Measurements from ENCODE around the gene COL17A1.

COL17A1 gene

DNA sequence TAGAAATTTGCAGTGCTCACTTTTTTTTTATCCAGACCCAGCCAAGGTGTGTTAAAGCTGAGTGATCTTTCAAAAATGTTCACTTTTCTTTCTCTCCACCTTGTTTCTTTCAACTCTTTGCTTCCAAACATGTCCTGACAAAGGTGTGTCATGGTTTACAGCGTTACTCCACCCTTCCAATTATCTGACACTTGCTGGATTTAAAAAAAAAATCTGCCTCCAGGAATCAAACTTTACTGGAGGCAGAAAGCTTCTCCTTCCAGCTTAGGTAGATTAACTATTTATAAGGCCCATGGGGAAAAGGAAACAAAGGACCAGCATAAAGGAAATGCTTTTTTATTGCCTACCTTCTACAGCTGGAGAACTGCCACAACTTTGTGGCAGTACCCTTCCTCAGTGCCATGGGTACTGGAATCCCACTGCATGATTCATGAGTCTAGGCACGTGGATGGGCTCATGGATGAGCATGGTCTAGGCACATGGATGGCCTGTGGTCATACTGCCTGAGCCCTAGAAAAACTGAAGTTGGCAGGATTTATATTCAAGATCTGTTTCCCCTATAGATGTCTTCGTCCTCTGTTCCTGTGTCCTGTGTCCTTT lies at the start of gene COL17A1:
COL17A1 (minus strand) TSS at position 80 of the 600 bp plus-strand sequence. CDS start 5,207 bp downstream, outside the sequence.
- DNase-seq = no peak

DNA sequence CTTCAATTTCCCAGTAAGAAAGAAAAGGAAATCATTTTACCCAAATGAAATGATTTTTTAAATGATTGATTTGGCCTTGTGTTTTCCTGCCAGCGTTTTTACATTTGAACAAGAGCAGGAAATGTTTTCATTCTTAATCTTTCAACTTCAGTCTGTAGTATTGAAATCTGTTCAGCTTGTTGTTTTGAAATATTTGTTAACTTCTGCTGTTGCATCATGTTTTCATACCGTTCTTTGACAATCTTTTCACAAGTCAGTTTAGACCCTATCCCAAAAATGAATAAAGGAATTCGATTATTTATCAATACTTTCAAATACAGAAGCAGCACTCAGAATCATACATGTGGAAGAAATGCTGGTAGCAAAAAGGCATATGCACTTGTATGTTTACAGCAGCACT lies 44.4 kb upstream of the COL17A1 start:
- DNase-seq = no peak

DNA sequence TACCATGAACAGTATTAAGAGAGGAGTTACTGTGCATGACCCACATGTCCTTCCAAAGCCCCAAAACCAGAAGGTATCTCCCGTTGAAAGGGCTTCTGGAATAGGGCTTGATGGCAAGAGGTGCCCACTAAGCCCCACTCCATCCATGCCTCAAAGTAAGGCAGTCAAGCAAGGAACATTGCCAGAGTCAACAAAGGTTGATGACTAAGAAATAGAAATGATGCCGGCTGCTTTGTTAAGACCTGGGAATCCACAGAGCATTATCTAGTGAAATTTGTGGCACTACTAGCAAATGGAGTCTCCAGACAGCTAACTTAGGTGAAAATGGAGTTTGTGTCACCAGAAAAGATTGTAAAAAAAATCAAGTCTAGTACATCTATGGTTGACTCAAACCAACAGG lies 42.5 kb upstream of the COL17A1 start:
- DNase-seq = no peak

DNA sequence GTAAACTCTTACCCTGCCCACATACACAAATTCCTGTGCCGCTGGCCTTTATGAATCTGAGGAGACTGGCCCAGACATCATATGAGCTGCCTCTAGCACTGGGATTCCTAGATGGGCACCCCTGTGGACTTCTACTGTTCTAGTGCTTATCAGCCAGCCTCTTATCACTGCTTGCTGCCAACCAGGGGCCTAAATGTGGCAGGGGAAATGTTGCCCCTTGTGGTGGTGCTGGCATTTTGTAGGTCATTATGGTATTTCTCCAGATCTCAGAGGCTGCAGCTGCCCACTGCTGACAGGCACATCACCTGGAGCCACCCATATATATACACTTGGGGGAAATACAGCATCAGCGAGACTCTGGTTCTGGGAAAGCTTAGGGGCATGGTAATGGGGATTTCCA lies 41.7 kb upstream of the COL17A1 start:
- peak; percentile 12 for DNase-seq

DNA sequence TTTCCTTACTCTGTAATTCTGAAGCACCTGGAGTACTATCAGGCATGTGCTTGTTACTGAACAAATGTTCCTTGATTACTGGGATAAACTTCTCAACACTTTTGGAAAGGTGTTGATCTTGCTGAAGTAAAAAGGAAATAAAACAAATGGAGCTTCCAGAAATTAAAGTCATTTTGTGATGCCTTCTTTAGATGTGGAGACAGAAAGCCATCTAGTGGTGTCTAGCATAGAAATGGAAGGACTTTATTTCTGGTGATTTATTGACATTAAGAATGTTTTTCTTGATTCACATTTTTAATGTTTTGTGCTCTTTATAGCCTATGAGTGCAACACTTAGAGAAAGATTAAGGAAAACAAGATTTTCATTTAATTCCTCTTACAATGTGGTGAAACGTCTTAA lies 37.7 kb upstream of the COL17A1 start:
- peak; percentile 24 for DNase-seq

DNA sequence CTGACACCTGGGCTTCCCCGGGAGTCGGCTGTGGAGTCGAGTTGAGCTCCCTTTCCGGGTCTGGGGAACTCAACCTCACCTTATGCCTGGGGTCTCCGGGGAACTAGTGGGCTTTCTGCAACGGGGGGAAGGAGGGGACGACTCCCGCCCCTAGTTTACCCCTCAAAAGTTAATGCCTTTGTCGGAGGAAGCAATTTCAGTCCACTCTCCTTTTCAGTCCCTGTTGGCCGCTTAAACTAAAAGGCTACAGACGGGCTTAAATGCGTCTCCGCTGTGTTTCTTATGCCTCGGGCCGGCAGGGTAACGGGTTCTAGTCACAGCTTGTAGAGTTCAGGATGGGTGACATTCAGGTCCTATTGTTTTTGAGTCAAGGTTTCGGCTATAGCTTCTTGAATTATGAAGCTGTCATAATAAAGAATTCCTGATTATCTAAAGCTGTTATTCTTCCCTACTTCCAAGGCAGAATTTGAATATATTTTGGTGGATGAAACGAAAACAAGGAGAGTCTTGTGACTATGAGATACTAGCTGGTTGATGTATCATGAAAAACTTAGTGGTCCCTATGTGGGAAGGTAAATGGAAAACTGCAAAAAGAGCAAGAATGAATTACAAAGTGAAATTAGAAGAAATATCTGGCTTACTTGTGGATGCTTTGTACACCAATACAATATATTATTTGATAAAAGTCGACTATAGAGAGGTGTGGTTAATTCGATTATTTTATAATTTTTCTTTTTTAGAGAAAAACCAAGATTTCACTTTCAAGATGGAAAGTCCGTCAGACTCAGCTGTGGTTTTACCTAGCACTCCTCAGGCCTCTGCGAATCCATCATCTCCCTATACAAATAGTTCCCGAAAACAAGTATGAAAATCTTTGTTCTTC lies 36.8 kb upstream of the COL17A1 start:
- no peak for DNase-seq

DNA sequence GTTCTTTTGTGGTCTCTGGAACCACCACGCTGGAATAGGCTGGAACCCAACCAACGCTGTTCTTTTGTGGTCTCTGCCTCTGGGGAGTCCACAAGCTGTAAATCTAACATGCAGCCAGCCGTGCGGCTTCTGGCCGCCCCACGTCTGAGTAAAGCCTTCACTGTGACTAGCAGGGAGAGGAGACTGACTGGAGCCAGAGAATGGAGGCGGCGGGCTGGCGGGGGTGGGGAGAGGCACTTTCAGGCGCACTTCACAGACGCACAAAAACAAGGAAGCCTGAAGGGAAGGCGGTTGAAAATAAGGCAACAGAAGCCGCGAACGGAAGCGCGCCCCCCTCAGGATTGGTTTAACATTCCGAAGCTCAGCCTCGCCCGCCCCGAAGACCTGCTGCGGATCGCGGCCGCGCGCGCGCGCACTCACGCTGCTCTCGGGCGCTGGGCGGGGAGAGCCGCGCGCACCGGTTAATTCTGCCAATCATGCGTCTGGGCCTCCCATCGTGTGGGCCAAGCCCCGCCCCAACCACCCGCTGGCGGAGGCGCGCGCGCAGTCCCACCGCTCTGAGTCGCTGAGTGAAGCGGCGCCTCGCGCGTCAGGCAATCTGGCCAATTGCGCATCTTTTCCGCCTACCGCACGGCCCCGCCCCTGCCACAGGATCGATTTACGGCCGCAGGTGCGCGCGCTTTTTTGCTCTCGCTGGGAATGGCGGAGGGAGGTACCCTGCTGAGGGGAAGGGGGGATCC lies 36.0 kb upstream of the COL17A1 start, which contains the start of gene SFR1:
SFR1 (plus strand) TSS at position 687 of the 740 bp plus-strand sequence; CDS start at position 700, 13 bp downstream.
- DNase-seq = peak; percentile 100

DNA sequence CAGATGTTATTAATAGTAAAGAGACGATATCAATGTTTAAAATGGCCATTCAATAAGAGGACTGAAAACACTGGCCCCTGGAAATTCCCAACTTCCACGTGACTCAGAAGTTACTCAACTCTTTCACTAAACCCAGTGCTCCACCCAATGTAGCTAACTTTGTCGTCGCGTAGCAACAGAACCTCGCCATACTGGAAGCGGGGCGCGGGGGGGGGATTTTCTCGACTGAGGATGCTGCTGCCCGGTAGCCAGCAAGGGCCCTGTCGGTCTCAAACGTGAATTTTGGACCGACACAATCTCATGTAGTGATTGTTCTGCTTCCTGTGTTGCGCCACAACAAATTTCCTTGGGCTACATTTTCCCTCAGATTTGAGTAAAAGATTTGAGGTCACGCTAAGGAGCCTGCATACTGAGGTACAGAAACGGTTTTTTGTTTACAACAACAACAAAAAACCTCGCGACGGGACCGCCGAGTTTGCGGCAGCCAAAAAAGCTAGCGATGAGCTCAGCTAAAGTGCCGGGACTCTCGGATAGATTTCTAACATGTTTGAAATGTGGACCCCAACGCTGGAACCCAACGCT lies 35.3 kb upstream of the COL17A1 start:
- peak; percentile 96 for DNase-seq

DNA sequence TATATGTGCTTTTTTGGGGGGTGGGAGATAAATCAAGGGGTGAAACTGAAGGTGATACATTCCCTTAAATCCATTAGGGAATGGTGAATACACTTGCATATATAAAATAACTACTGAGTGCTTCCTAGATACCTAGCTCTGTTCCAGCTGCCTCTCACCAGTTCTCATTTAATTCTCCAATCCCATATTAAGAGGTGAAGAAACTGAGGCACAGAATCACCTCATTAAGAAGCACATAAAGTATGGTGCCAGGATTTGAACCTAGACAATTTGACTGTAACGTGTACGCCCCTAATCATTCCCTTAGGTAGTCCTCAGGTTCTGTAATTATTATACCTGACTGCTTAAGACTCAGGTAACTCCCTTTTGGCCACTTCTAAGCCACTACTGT lies 34.8 kb upstream of the COL17A1 start:
- no peak for DNase-seq

DNA sequence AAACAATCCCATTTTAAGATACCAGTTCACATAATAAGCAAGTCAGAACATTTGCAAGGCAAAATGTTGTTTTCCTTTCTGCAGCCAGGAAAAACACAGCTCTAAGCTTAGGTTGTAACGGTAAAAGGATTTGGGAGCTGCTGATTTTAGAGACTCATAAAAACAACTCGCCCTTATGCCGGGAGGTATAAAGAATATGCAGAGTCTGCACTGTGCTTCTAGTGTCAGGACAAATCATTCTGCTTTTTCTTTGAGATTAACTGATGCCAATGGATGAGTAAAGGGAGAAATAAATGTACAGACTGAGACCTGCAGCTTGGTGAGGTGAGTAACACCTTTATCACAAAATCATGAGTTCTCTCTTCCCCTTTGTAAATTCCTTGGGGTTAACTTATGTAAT lies 34.3 kb upstream of the COL17A1 start:
- DNase-seq = no peak

DNA sequence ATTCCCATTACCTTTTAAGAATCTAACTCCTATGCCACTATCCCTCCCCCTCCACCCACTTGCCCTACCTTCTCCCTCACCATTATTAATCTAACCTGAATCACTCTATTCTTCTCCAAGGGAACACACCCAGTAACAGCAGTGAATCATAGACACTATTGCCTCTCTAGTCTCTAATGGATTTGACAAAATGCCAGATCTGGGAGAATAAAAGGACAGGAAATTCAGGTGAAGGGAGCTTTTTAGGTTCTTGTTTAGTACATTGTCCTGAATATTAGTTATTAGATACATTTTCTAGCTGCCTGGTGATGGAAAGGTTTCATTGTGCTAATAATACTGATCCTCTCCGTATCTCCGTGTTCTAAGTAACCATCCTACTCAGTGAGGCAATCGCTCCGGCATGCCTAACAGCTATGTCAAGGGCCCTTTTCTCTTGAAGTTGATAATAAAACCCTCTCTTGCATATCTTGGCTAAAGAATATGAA lies 32.2 kb upstream of the COL17A1 start:
- DNase-seq = no peak

DNA sequence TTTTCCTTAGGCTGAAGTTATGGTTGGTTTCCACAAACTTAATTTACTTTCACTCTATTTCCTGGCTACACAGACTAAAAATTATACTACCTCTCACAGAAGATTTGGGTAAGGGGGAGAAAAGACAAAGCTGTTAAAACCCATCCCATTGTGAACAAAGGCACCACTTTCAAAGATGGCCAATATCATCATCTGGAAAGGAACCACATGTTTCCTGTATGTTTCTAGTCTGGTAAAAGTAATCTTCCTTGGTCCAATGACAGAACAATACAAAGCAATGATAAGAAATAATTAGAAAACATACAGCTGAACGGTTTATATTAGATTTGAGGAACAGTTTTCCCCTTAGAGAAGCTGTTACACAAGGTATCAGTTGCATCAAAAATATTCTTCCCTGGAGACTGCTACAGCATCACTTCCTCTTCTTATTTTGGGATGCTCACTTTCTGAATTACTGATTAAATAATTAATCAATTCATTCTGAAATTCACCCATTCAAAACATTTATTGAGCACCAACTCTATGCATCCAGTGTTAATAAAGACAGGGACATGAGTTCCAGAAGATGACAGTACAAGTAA lies 27.8 kb upstream of the COL17A1 start:
- DNase-seq = no peak

DNA sequence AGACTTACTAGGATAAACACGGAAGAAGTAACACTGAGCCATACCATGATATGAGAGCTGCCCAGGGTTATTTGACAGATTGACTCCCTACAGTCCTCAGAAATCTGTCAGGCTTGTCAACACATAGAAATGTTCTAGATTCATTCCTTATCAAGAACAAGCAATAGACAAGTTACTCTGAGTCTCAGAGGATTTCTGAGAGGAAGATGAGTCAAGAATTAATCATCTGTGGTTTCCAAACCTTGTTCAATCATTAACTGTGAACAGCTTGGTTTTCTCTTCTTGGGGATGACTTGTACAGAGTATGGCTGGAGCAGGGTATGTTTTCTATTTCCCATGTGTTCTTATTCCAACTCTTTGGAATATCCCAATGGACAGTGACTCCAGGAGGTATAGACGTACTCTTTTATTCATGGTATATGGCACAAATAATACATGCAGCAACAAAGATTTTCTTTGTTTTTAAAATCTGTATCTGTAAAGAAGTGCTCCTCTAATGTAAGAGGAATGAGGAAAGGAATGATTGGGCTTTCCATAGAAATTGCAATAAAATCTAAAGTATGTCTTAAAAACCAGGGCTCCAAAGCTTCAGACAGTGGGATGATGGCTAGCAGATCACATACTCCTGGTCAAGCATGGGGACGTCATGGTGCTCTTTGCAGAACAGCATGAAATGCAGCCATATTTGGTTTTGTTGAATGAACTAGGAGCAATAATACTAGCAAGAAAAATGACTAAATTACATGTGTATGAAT lies 24.4 kb upstream of the COL17A1 start:
- no peak for DNase-seq

DNA sequence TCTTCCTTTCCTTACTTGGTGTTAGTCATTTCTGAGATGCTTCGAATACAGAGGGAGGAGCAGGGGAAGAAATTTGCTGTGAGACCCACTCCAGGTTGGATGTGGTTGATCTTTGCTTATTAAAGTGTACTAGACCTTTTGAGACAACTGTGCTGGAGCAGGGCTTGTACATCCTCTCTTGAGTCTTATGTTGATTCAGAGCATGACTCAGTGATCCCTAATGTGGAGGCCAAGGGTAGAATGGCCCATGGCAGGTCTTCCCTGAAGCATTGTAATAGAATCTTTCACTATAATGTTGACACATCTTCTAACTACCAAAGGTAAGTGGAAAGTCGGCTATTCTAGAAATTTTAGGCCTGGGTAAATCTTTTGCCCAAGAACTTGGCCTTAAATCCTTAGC lies 19.2 kb upstream of the COL17A1 start:
- no peak for DNase-seq

DNA sequence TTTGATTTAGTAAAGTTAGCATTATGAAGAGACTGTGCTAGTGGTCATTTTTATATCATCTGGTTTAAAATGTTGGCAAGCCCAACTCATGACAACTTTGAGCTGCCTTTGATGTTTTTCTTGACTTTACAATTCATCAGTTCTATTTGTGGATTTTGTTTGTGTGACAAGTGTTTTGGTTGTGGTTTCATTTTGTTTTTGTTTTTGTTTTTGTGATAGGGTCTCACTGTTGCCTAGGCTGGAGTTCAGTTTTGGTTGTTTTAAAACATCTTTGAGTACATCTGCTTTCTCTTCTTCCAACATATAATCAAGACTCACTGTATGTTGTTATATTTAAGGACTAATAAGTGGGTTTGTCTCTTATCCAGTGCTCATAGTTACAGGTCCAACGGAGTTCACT lies 18.7 kb upstream of the COL17A1 start:
- DNase-seq = no peak

DNA sequence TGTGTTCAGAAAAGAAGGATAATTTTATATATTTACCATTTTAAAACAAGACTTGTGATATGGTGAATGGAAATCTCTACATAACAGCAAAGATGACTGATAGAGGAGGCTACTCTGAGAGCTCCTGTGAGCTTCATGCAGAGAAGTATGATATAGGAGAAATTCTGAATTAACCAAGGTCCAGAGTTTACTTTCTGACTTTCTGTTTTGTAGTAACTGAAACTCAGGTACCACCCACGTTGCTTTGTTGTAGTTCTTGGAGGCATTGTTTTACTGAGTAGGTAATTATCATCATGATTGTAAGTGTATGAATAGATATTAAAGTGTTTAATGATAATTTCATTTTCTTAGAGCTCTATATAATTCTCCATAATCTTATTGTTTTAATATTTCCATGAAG lies 18.3 kb upstream of the COL17A1 start:
- DNase-seq = no peak

DNA sequence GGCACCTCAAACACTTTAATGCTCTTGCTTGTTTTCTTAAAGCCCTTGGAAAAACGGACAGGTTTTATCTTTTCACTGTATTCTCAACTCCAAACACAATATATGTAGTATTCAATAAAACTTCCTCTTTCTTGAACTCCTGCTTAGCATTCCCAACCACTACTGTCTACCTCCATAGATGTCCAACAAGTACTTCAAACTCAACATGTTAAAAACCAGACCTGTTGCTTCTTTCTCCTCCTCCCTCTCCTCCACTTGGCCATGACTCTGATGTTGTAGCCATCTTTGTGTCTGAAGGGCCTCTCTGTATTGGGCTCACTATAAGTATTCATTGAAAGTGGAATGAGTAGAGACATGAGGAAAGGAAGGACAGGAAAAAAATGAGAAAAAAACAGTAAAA lies 16.2 kb upstream of the COL17A1 start:
- DNase-seq = no peak

DNA sequence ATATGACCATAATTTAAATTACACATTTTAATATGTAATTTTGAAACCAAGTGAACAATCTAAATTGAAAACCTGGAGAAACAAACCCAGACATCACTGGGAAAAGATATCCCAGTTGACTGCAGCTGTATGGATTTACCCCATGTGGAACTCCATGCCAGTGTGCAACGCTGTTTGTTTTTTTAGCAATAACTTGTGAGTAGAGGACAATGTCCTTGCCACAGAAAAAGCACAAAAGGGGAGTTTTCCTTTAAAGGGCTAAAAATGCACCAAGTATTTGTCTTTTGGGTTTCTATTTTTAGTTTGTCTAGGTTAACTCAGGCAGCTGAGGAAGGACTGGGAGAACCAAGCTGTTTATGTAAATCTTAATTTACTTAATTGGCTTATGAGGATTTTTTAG lies 15.1 kb upstream of the COL17A1 start:
- no peak for DNase-seq

DNA sequence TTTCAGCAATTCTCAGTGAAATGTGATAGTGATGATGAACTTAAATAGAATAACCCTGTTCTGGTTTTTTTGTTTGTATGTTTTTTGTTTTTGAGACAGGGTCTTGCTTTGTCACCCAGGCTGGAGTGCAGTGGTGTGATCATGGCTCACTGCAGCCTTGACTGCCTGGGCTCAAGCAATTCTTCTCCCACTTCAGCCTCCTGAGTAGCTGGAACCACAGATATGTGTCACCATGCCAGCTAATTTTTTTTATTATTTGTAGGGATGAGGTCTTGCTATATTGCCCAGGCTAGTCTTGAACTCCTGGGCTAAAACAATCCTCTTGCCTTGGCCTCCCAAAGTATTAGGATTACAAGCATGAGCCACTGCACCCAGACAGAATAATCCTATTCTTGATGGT lies 14.3 kb upstream of the COL17A1 start:
- DNase-seq = no peak

DNA sequence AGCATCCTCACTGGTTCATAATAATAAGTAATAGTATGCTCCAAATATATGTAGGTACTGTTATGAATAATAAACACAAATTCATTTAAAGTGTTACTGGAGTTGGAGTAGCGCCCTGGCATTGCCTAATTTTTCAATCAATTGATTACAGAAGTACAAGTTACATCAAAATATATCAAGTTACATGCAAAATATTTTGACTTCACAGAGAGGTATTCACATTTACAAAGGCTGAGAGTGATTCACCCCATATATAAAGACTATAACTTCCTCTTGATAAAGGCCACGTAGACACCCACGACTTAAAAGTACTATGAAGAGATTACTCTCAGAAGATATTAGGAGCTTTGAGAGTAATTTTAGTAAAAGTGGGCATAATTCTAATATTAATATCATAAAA lies 13.6 kb upstream of the COL17A1 start:
- no peak for DNase-seq

DNA sequence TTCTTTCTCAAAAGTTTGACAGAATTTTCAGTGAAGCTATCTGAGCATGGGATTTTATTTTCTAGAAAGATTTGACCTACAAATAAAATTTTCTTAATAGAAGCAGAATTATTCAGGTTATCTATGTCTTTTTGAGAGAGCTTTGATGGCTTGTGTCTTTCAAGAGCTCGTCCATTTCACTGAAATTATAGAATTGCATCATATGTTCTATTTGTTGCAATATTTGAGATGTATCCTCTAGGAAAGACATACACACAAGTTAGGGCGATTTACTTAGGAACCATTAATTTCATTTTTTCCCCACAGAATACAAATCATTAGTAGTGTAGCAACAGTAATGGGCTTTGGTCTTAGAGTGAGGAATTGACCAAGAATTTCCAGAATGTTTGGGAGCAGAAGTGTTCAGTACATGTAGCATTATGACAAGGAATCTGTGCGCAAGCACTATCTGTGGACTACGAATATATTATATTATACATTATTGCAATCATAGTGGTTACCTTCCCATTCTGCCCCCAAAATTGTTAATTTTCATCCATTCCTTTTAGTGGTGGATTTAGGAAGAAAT lies 12.8 kb upstream of the COL17A1 start:
- no peak for DNase-seq

DNA sequence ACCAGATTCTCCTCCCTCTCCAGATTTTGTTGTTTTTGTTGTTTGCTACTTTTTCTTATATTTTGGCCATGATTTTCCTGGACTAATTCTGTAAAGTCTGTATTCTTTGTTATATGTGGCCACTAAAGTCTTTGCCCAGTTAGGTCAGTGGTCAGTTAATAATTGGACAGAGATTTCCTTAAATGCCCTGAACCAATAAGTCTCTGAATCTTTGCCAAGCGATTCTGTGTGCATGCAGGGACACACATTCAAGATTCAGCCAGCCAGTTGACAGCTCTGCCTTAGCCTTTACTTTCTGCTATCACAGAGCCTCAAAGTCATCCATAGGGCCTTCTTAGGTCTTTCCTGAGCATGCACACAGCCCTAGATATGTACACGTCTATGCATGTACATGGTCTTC lies 11.0 kb upstream of the COL17A1 start:
- DNase-seq = no peak

Measured in CD4-positive, alpha-beta T cell treated with Interleukin-21 for 1 hour (primary cell).